ENCODE measurements around the gene CASP9.

Gene CASP9

DNA sequence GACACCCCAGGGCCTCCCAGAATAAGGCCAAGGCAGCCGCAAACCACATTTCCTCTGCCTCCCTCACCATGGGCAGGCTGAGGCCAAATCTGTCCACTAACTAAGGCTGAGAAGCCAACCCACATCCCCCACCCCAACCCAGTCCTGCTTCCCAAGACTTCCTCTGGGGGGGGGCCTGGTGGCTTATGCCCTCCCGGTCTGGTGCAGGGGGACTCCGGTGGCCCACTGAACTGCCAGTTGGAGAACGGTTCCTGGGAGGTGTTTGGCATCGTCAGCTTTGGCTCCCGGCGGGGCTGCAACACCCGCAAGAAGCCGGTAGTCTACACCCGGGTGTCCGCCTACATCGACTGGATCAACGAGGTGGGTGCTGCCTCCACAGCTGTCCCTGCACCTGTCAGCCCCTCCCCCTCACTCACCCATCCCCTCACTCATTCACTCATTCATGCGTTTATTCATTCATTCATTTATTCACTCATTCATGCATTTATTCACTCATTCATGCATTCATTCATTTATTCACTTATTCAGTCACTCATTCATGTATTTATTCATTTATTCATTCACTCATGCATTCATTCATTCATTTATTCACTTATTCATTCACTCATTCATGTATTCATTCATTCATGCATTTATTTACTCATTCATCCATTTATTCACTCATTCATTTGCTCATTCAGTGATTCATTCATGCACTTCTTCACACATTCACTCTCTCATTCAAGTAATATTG is 78.5 kb downstream of the CASP9 start:
- DNase-seq (ENCODE audit: low read depth): no peak

DNA sequence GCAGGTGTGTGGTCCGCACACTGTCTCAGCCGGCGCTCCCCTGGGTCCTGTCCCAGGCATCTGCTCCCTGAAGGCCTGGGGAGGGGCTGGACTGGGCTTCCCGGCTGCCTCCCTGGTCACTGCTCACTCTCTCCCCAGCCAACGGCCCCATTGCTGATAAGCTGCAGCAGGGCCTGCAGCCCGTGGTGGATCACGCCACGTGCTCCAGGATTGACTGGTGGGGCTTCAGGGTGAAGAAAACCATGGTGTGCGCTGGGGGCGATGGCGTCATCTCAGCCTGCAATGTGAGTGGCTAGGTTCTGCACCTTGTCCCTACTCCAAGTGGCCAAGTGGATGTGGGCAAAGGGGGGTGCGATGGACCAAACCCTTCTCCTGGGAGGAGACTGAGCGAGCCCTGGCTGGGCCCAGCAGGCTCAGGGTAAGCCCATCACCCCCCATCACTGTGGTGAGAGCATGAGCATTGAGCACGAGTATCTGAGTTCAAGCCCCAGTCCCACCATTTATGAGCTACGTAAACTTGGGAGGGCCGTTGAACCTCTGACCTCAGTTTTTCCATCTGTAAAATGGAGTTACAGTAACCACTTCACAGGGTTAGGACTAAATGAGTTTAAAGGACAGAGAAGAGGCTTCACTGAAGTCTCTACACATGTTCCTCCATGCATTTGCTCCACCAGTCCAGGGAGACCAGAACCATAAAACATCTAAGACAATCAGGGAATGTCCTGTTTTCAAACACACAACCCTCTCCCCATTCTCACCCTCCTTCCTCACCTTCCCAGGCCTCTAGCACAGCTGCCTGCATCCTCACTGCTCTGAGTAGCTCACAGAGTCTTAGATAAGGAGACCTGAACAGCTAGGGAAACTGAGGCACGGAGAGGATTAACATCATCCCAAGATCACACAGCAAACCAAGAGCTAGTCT is 79.3 kb downstream of the CASP9 start:
- no peak for DNase-seq (ENCODE audit: low read depth)

DNA sequence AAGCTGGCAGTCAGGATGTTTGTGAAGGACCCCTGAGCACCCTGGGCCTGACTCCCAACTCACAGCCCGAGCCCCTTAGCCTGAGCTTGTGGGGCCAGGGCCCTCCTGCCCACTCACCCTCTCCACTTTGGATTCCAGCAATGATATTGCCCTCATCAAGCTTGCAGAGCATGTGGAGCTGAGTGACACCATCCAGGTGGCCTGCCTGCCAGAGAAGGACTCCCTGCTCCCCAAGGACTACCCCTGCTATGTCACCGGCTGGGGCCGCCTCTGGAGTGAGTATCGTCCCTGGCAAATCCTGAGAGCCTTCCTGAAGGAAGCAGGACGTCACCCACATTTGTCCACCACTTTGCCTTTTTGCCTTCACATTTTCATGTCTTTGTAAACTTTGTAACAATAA is 80.7 kb downstream of the CASP9 start:
- no peak for DNase-seq (ENCODE audit: low read depth)

DNA sequence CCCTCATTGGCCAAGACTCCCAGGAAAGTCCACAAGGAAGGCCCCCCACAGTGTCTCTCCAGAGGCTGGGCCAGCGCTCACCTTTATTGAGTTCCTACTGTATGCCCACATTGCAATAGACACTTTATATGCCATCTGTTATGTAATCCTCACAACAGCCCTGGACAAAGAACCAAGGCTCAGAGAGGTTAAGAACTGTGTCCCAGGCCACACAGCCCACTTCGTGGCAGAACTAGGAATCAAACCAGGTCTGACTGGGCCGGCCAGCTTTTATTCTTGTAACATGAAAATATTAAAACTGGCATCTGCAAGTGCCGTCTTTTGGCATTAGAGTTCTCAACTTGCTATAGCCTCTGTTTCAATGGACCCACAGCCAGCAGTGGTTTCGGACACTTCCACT is 81.3 kb downstream of the CASP9 start:
- no peak for DNase-seq (ENCODE audit: low read depth)

DNA sequence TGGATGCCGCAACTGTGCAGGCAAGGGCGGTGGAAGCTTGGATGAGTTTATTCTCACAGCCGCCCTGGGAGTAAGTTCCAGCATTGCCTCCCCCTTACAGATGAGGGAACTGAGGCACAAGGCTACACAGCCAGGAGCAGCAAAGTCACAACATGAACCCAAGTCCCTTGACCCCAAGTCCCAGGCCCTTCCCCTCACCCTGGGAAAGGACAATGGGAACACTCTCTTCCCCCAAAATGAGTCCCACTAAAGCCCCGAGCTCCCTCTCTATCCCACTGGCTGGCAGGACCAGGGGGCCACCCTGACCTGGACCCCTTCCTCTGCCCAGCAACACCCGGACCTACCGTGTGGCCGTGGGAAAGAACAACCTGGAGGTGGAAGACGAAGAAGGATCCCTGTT is 81.9 kb downstream of the CASP9 start:
- DNase-seq (ENCODE audit: low read depth): no peak

All from stimulated activated CD8-positive, alpha-beta memory T cell treated with anti-CD3 and anti-CD28 coated beads, Interleukin-15, amount 100 ng/mL, for 24 hours (primary cell).